DOHH2 (cell line): ENCODE data around the gene NET1.

Experiments
- H3F3A ChIP-seq: fragments of 200-600 bp; sonication (generic), shearing (Covaris generic); 2 replicates; pipeline ENCODE4 v1.6.0; 2016; ENCODE audit warnings: antibody characterized with exemption, mild to moderate bottlenecking; ENCODE audit not compliant: control insufficient read depth, insufficient read depth
- H3K27ac ChIP-seq: fragments of 200-600 bp; sonication (generic); 2 replicates; pipeline ENCODE4 v1.5.1; 2014; ENCODE audit warnings: low read depth, mild to moderate bottlenecking, low read length, moderate library complexity
- H3K27me3 ChIP-seq: fragments of 200-600 bp; sonication (generic); 2 replicates; pipeline ENCODE4 v1.6.1; 2014; ENCODE audit warnings: mild to moderate bottlenecking, low read length, mixed read lengths; ENCODE audit not compliant: control insufficient read depth
- H3K36me3 ChIP-seq: fragments of 200-600 bp; sonication (generic); 2 replicates; pipeline ENCODE4 v1.6.1; 2014; ENCODE audit warnings: mild to moderate bottlenecking, low read length, moderate library complexity, mixed read lengths; ENCODE audit not compliant: control insufficient read depth
- H3K4me1 ChIP-seq: fragments of 200-600 bp; sonication (generic); 2 replicates; pipeline ENCODE4 v1.6.1; 2014; ENCODE audit warnings: mild to moderate bottlenecking, low read length, mixed read lengths; ENCODE audit not compliant: control insufficient read depth
- H3K4me2 ChIP-seq: fragments of 200-600 bp; sonication (generic); 2 replicates; pipeline ENCODE4 v1.6.0; 2014; ENCODE audit warnings: mild to moderate bottlenecking, low read length, moderate library complexity
- H3K4me3 ChIP-seq: fragments of 200-600 bp; sonication (generic); 2 replicates; pipeline ENCODE4 v1.5.1; 2014; ENCODE audit warnings: mild to moderate bottlenecking, low read length, mixed read lengths
- H3K79me2 ChIP-seq: fragments of 200-600 bp; sonication (generic); 2 replicates; pipeline ENCODE4 v1.6.1; 2014; ENCODE audit warnings: mild to moderate bottlenecking, low read length, mixed read lengths; ENCODE audit not compliant: control insufficient read depth
- H3K9me2 ChIP-seq: fragments of 200-600 bp; sonication (generic); replicated peaks from 2 replicates; pipeline ENCODE4 v1.6.1; 2014; ENCODE audit warnings: mild to moderate bottlenecking, low read length, mixed read lengths; ENCODE audit not compliant: control insufficient read depth
- H3K9me3 ChIP-seq: fragments of 200-600 bp; sonication (generic); 2 replicates; pipeline ENCODE4 v1.6.1; 2014; ENCODE audit warnings: antibody characterized with exemption, low read length, mixed read lengths; ENCODE audit not compliant: control insufficient read depth, insufficient read depth
- H4K20me1 ChIP-seq: fragments of 200-600 bp; sonication (generic); 2 replicates; pipeline ENCODE4 v1.6.0; 2014; ENCODE audit warnings: low read depth, mild to moderate bottlenecking, antibody characterized with exemption, low read length, moderate library complexity; ENCODE audit not compliant: control insufficient read depth, insufficient read depth
- EZH2phosphoT487 ChIP-seq: fragments of 200-600 bp; sonication (generic); IDR thresholded peaks from 2 replicates; pipeline ENCODE4 v1.6.1; 2017; ENCODE audit warnings: borderline replicate concordance, mild to moderate bottlenecking, antibody characterized with exemption, low read length, moderate library complexity, mixed read lengths
- TF ChIP-seq, protein P1 (sequence below): fragments of 200-600 bp; sonication (generic); IDR thresholded peaks from one replicate; pipeline ENCODE4 v1.5.1; 2014; ENCODE audit warnings: antibody characterized with exemption, mild to moderate bottlenecking, low read depth, low read length; ENCODE audit not compliant: poor library complexity, severe bottlenecking

Gene NET1

GRCh38 chr10:5486853-5487235 is 74.5 kb downstream of the NET1 start:
- H3K9me3 ChIP-seq = no peaks in the 10 kb centered on the region
- no peaks in the 10 kb centered on the region for H3K36me3 ChIP-seq
- no peaks in the 10 kb centered on the region; the same call in 1 of the 2 replicates for H3K27me3 ChIP-seq
- no peaks in the 10 kb centered on the region for H3K9me2 ChIP-seq
- H3F3A ChIP-seq = no peaks in the 10 kb centered on the region
- TF ChIP-seq, protein P1, sequence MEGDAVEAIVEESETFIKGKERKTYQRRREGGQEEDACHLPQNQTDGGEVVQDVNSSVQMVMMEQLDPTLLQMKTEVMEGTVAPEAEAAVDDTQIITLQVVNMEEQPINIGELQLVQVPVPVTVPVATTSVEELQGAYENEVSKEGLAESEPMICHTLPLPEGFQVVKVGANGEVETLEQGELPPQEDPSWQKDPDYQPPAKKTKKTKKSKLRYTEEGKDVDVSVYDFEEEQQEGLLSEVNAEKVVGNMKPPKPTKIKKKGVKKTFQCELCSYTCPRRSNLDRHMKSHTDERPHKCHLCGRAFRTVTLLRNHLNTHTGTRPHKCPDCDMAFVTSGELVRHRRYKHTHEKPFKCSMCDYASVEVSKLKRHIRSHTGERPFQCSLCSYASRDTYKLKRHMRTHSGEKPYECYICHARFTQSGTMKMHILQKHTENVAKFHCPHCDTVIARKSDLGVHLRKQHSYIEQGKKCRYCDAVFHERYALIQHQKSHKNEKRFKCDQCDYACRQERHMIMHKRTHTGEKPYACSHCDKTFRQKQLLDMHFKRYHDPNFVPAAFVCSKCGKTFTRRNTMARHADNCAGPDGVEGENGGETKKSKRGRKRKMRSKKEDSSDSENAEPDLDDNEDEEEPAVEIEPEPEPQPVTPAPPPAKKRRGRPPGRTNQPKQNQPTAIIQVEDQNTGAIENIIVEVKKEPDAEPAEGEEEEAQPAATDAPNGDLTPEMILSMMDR = no peak
- no peak for TF ChIP-seq EZH2phosphoT487
- H4K20me1 ChIP-seq = no peaks in the 10 kb centered on the region
- no peaks in the 10 kb centered on the region for H3K79me2 ChIP-seq
- peak overlapping the region; percentile 69 for H3K4me2 ChIP-seq
- H3K27ac ChIP-seq = no peak overlapping the region
- H3K4me3 ChIP-seq = peak overlapping the region; percentile 54
- peaks cover 26% of the 10 kb centered on the region for H3K4me1 ChIP-seq

DNA sequence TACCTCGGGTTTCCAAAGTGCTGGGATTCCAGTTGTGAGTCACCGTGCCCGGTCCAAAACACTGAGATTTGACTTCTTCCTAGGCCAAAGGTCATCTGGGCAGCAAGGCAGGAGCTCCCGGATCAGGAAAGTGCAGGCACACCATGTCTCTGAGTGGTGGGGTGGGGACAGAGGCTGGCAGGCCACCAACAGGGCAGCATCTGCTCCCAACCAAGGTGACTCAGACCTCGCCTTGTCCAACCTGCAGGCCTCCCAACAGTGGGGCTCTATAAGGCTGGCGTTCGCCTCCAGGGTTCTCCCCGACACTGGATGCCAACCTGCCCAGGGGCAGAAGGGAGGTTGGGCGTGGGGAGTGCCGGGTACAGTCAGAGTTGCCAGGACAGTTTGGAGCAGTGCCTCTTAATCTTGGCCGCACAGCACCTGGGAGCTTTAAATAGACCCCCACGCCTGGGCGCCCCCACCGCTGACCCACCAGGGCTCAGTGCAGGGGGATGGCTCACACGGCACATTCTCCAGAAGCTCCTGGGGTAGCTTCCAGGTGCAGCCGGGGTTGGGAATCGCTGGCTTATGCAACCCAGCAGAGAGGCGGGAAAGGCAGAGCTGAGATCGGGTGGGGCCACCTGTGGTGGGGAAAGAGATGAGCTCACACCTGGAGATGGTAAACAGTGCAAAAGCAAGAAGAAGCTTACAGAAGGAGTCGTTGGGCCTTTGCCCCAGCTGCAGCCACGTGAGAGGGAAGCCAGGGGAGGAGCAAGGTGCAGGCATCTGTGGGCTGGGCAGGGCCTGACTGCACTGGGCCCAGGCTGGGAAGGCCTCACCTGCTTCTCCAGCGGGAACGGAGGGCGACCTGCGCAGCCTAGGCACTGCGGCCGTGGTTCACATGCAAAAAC is 76.2 kb downstream of the NET1 start:
- Histone ChIP-seq H3K27me3 (no peaks in the 10 kb centered on the region; the same call in 1 of the 2 replicates), H3K27ac (no peak overlapping the region), H3K9me2 (no peaks in the 10 kb centered on the region), H4K20me1 (no peaks in the 10 kb centered on the region), H3K9me3 (no peaks in the 10 kb centered on the region), H3K4me2 (no peak overlapping the region), H3K4me1 (peaks cover 26% of the 10 kb centered on the region), H3K4me3 (no peak overlapping the region), H3K36me3 (no peaks in the 10 kb centered on the region), H3K79me2 (no peaks in the 10 kb centered on the region), H3F3A (no peaks in the 10 kb centered on the region)
- TF ChIP-seq EZH2phosphoT487 = no peak
- TF ChIP-seq, protein P1 = no peak

DNA sequence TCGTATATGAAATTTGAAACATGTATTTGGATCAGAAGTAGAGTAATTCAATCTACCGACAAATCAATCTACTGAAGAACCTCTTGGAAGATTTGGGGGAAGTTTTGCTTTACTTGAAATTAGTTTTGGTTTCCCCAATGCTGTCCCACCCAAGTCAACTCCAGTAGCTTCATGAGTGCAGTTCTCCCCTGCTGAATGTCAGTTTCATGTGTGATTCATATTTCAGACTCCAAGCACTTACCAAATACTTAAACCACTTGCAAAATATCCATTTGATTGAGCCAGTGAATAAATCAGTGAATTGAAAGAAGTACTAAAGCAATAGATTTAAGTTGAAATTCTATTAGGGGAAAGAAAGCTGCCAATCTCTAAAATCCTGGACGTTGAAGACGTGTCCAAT is 77.7 kb downstream of the NET1 start:
- no peaks in the 10 kb centered on the region for H3K36me3 ChIP-seq
- TF ChIP-seq EZH2phosphoT487 = no peak
- TF ChIP-seq, protein P1 = no peak
- H3K27me3 ChIP-seq = no peaks in the 10 kb centered on the region; the same call in 1 of the 2 replicates
- no peaks in the 10 kb centered on the region for H3K79me2 ChIP-seq
- H3K4me2 ChIP-seq = no peak overlapping the region
- H3K9me2 ChIP-seq = no peaks in the 10 kb centered on the region
- no peaks in the 10 kb centered on the region for H4K20me1 ChIP-seq
- peaks cover 26% of the 10 kb centered on the region for H3K4me1 ChIP-seq
- H3F3A ChIP-seq = no peaks in the 10 kb centered on the region
- no peak overlapping the region for H3K27ac ChIP-seq
- no peaks in the 10 kb centered on the region for H3K9me3 ChIP-seq
- no peak overlapping the region for H3K4me3 ChIP-seq
